Nephron (organoid): ENCODE results near the gene RAP1GAP.

ENCODE experiments used
- H3K27ac Mint-ChIP-seq, 3 experiments: 2 replicates each; pipeline ENCODE4 v1.8.0; 2020; ENCODE audit warnings: mixed read lengths in 3 of 3, mild to moderate bottlenecking in 2 of 3, moderate library complexity in 1 of 3
- H3K27me3 Mint-ChIP-seq: 2 replicates; pipeline ENCODE4 v1.8.0; 2021; ENCODE audit warnings: low read depth, mild to moderate bottlenecking, moderate library complexity, mixed read lengths
- H3K36me3 Mint-ChIP-seq: 2 replicates; pipeline ENCODE4 v1.8.0; 2020; ENCODE audit warnings: low read depth, mixed read lengths
- H3K4me1 Mint-ChIP-seq: 2 replicates; pipeline ENCODE4 v1.8.0; 2020; ENCODE audit warnings: mixed read lengths
- H3K4me3 Mint-ChIP-seq, 3 experiments: 2 replicates each; pipeline ENCODE4 v1.8.0; 2020; ENCODE audit warnings: mild to moderate bottlenecking in 3 of 3, mixed read lengths in 3 of 3, moderate library complexity in 2 of 3
- H3K9me3 Mint-ChIP-seq: 2 replicates; pipeline ENCODE4 v1.8.0; 2020; ENCODE audit warnings: mixed read lengths
- CTCF ChIP-seq, 3 experiments: fragments of 200-600 bp; sonication (generic); IDR thresholded peaks; one replicate each; pipeline ENCODE4 v1.5.0; 2021; ENCODE audit warnings: antibody characterized with exemption in 3 of 3; ENCODE audit not compliant: unreplicated experiment in 3 of 3

RAP1GAP gene

DNA sequence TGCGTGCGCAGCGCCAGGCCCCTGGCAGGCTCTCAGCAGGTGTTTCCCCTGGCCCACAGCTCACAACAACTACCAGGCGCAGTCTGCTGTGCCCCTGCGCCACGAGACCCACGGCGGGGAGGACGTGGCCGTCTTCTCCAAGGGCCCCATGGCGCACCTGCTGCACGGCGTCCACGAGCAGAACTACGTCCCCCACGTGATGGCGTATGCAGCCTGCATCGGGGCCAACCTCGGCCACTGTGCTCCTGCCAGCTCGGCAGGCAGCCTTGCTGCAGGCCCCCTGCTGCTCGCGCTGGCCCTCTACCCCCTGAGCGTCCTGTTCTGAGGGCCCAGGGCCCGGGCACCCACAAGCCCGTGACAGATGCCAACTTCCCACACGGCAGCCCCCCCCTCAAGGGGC lies 91.8 kb downstream of the RAP1GAP start:
- peak overlapping the region in 1 of 3 experiments; percentile 15 for H3K27ac Mint-ChIP-seq
- no peak for TF ChIP-seq CTCF (IDR thresholded peaks at IDR 0.05; ENCODE audit: unreplicated experiment in 3 of 3)
- H3K9me3 Mint-ChIP-seq = no peaks in the 10 kb centered on the region
- H3K4me1 Mint-ChIP-seq = peaks cover 13% of the 10 kb centered on the region
- H3K4me3 Mint-ChIP-seq = no peak overlapping the region
- peaks cover 4% of the 10 kb centered on the region for H3K27me3 Mint-ChIP-seq
- no peaks in the 10 kb centered on the region for H3K36me3 Mint-ChIP-seq

DNA sequence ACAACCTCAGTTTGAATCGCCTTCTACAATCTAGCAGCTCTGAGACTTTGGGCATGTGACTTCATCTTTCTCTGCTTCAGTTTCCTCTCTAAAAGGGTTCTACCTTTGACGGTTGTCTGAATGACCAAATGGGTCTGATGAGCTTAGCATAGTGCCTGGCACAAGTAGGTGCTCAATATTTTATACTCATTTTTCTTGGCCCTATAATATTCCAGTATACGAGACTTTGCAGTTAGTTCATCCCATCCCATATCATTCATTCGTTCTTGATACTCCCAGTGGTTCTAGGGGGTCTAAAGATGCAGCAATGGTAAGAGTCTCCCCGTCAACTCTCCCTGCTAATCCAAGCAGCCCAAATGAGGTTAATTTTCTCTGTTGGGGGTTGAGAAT lies 92.4 kb downstream of the RAP1GAP start:
- no peaks in the 10 kb centered on the region for H3K9me3 Mint-ChIP-seq
- no peaks in the 10 kb centered on the region for H3K36me3 Mint-ChIP-seq
- peaks cover 13% of the 10 kb centered on the region for H3K4me1 Mint-ChIP-seq
- H3K4me3 Mint-ChIP-seq = no peak overlapping the region
- no peak for TF ChIP-seq CTCF (IDR thresholded peaks at IDR 0.05; ENCODE audit: unreplicated experiment in 3 of 3)
- H3K27me3 Mint-ChIP-seq = peaks cover 4% of the 10 kb centered on the region
- H3K27ac Mint-ChIP-seq = no peak overlapping the region

GRCh38 chr1:21576031-21576797 lies 92.9 kb downstream of the RAP1GAP start:
- peaks cover 4% of the 10 kb centered on the region for H3K27me3 Mint-ChIP-seq
- H3K4me3 Mint-ChIP-seq = no peak overlapping the region
- peaks cover 13% of the 10 kb centered on the region for H3K4me1 Mint-ChIP-seq
- no peaks in the 10 kb centered on the region for H3K36me3 Mint-ChIP-seq
- H3K27ac Mint-ChIP-seq = no peak overlapping the region
- H3K9me3 Mint-ChIP-seq = no peaks in the 10 kb centered on the region
- no peak for TF ChIP-seq CTCF (IDR thresholded peaks at IDR 0.05; ENCODE audit: unreplicated experiment in 3 of 3)

DNA sequence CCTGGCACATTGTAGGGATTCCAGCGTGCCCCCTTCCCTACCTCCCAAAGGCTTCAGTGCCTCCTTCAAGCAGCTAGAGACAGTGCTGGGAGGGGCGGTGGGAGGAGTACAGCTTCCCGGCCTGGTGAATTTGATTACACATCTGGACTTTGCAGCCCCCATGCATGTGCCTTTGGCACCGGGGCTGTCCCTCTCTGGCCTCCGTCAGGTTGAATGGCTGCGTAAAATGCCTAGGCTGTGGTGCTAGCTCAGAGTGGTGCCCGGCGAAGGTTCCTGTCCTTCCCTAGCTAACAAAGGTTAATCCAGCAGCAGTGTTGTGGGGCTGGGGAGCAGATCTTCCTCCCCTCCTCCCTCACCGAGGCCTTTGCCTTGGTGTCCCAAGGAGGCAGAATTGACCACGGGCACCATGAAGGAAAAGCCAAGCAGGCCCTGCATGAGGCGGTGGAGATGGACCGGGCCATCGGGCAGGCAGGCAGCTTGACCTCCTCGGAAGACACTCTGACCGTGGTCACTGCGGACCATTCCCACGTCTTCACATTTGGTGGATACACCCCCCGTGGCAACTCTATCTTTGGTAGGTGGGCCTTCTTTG lies 93.7 kb downstream of the RAP1GAP start:
- H3K9me3 Mint-ChIP-seq = no peaks in the 10 kb centered on the region
- peaks cover 13% of the 10 kb centered on the region for H3K4me1 Mint-ChIP-seq
- no peaks in the 10 kb centered on the region for H3K36me3 Mint-ChIP-seq
- no peak overlapping the region for H3K4me3 Mint-ChIP-seq
- H3K27ac Mint-ChIP-seq = no peak overlapping the region
- H3K27me3 Mint-ChIP-seq = peaks cover 4% of the 10 kb centered on the region
- no peak for TF ChIP-seq CTCF (IDR thresholded peaks at IDR 0.05; ENCODE audit: unreplicated experiment in 3 of 3)

DNA sequence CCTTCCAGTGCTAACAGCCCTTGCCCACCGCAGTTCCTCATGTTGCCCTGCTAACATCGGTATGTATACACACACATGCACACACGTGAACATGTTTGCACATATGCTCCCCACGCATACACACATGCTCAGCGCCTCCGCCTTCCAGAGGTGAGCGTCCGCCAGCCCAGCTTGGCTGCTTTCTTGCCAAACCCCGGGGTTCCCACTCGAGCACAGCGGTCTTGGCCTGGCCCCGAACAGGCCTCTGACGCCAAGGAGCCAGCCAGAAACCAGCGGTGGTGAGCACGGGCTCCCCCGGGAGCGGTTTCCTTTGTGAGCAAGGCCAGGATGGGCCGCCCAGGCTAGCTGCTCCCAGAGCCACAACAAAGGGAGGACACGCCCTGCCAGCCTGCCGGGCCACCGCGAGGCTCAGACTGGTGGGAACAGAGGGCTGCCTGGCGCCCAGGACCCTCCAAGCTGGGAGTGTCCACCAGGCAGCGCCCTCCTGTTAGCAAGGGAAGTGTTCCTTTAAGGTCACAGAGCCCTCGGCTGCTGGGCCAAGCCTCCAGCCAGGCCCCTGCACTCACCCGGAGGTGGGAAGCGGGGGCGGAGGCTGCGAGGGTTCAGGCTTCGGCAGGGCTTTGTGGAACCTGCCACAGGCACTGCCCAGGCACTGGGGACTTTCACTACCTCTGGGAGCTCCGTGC lies 94.5 kb downstream of the RAP1GAP start:
- TF ChIP-seq CTCF (IDR thresholded peaks at IDR 0.05; ENCODE audit: unreplicated experiment in 3 of 3) = no peak
- H3K27ac Mint-ChIP-seq = peak overlapping the region in 2 of 3 experiments; percentile 40 to 54
- H3K36me3 Mint-ChIP-seq = no peaks in the 10 kb centered on the region
- peaks cover 5% of the 10 kb centered on the region for H3K27me3 Mint-ChIP-seq
- no peaks in the 10 kb centered on the region for H3K9me3 Mint-ChIP-seq
- no peak overlapping the region for H3K4me3 Mint-ChIP-seq
- peaks cover 9% of the 10 kb centered on the region for H3K4me1 Mint-ChIP-seq
